ENCODE measurements around the gene LBHD2.

GRCh38 chr14:103058164-103059055, 25.6 kb upstream of the LBHD2 start:
- TF ChIP-seq CTCF (IDR thresholded peaks at IDR 0.05) (no peak), EZH2 (IDR thresholded peaks at IDR 0.05; ENCODE audit: borderline replicate concordance, insufficient read depth, low read depth, low read length, poor library complexity, severe bottlenecking) (no peak)
